Measurements from ENCODE around the gene MAG.

MAG gene

DNA sequence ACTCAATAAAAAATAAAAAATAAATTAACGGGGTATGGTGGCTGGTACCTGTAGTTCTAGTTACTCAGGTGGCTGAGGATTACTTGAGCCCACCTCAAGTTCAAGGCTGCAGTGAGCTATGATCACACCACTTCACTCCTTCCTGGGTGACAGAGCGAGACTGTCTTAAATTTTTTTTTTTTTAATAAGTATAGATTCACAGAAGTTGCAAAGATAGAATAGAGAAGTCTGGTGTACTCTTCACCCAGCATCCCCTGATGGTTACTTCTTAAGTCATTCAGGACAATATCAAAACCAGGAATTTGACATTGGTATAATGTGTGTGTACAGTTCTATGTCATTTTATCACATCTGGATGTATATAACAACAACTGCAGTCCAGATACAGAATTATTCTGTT lies 29.3 kb downstream of the MAG start:
- DNase-seq: no peak

- DNase-seq: no peak
Observed at GRCh38 chr19:35322014-35322413, 30.1 kb downstream of the MAG start.

- no peak for DNase-seq
Observed at GRCh38 chr19:35327642-35328041, 35.7 kb downstream of the MAG start.

GRCh38 chr19:35328851-35329285 lies 36.9 kb downstream of the MAG start, which contains the start of gene CD22:
Gene CD22 (plus strand): TSS chr19:35329187. CDS start chr19:35332041, 2,854 bp downstream.
- no peak for DNase-seq

- DNase-seq: no peak
Observed at GRCh38 chr19:35329323-35329722, 37.4 kb downstream of the MAG start.

DNA sequence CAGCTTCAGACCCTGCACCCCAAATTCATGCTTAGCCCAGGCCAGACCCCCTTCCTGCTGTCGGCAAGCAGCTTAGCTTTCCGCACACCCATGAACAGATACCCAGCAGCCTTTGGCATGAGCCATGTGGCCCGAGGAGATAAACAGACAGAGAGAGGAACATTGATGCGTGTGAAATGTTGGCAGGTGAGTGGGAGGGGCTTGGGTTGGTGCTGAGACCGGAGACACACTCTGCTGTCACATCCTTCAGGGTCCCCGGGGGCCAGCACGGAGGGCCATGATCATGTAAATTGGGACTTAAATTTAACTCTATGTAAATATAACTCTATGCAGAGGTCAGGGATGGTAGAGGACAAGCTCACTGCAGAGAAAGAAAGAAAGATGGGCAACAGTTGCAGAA lies 38.5 kb downstream of the MAG start:
- no peak for DNase-seq

DNA sequence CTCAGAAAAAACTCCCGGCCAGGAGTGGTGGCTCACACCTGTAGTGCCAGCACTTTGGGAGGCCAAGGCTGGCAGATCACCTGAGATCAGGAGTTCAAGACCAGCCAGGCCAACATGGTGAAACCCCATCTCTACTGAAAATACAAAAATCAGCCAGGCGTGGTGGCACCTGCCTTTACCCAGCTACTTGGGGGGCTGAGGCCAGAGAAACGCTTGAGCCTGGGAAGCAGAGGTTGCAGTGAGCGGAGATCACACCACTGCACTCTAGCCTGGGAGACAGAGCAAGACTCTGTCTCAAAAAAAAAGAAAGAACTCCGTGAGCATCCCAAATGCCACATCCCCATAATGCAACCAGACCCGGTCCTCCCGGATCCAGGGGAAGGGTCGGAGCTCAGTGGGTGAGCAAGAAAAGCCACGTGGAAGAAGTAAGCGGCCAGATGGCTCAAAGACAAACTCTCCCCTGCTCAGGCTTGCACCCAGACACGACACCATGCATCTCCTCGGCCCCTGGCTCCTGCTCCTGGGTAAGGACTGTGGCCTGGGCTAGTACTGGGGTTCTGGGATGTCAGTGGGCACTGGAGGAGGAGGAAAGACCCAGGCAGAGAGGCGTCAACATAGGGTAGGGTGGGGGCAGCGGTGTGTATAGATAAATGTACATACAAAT lies 39.7 kb downstream of the MAG start:
- no peak for DNase-seq

- no peak for DNase-seq
Observed at GRCh38 chr19:35332817-35333216, 40.9 kb downstream of the MAG start.

DNA sequence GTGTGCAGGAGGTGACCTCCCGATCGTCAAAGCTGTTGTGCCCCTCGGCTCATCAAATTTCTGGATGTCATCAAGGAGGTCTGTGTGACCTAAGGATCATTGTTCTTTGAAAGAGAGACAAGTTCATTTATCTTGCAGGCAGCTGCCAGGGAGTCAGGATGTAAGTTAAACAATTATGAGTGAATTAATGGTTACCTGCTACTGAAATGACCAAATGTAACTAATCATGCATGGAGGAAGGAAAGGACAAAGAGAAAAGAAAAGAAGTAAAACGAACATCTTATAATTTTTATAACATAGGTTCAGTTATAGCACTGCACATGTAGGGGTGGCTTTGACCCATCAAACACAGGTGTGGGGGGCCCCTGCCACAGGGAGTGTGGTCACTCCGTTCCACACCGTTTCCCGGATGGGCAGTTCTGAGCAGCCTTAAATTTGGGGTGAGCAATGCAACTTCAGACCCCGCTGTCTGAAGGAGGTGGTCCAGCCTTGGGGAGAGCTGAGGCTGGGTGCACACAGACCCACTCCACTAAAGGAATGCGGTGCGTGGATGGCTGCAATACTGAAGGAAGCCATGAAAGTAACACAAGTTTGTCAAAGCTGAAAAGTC lies 42.3 kb downstream of the MAG start:
- DNase-seq: no peak

GRCh38 chr19:35336166-35336955 lies 44.4 kb downstream of the MAG start:
- no peak for DNase-seq

DNA sequence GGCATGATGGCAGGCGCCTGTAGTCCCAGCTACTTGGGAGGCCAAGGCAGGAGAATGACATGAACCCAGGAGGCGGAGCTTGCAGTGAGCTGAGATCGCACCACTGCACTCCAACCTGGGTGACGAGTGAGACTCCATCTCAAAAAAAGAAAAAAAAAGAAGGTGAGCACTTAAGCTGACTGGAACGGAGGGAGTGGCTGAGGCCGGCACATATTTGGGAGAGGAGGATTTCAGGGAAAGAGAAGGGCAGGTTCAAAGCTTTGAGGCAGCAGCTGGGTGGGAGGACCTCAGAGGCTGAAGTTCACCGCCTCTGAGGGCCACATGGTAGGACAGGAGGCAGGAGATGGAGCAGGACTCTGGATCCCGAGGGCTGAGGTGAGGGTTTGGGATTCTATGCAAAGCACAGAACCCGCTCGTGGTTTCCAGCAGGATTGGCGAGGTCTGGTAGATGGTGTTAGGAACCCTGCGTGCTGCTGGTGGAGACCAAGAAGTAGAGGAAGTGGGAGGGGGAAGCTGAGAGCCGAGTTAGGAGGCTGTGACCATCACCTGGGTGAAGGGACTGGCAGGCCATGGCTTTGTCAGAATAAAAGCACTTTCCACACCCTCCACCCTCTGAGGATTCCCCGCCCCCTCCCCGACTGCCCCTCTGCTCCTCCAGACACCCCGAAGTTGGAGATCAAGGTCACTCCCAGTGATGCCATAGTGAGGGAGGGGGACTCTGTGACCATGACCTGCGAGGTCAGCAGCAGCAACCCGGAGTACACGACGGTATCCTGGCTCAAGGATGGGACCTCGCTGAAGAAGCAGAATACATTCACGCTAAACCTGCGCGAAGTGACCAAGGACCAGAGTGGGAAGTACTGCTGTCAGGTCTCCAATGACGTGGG lies 45.4 kb downstream of the MAG start:
- DNase-seq: no peak

GRCh38 chr19:35337984-35338296 lies 46.0 kb downstream of the MAG start:
- no peak for DNase-seq

- DNase-seq: no peak
Observed at GRCh38 chr19:35340431-35340830, 48.5 kb downstream of the MAG start.

DNA sequence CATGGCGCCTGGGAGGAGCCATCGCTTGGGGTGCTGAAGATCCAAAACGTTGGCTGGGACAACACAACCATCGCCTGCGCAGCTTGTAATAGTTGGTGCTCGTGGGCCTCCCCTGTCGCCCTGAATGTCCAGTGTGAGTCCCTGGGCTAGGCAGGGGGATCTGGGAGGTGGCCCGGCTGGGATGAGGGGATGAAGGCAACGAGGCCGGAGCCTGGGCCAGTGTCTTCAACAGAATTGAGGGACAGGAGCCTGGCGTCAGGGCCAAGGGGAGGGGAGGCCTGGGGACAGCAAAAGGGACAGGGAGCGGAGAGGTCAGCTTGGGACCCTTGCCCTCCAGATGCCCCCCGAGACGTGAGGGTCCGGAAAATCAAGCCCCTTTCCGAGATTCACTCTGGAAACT lies 49.0 kb downstream of the MAG start:
- DNase-seq: no peak

GRCh38 chr19:35341565-35342225 lies 49.7 kb downstream of the MAG start:
- no peak for DNase-seq

- no peak for DNase-seq
Observed at GRCh38 chr19:35342430-35342829, 50.5 kb downstream of the MAG start.

DNA sequence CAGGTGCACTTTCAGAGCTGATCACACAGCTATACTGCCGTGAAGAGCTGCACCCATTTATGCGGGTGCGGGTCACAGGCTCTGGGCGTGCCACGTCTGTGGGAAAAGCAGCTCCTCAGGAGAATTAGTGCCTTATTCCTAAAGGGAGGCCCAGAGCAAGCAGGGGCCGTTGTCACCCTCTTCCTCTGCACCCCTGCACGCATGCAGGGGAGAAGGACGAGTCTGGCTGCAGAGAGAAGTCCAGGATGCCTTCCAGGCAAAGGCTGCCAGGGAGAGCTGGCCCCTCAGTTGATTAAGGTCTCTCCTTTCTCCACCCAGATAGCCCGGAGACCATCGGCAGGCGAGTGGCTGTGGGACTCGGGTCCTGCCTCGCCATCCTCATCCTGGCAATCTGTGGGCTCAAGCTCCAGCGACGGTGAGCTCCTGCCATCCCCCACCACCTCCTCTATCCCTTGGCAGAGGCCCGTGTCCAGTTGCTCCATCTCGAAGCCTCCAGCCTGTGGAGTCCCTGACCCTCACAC lies 52.6 kb downstream of the MAG start:
- no peak for DNase-seq

GRCh38 chr19:35345671-35346111 lies 53.7 kb downstream of the MAG start:
- DNase-seq: no peak

DNA sequence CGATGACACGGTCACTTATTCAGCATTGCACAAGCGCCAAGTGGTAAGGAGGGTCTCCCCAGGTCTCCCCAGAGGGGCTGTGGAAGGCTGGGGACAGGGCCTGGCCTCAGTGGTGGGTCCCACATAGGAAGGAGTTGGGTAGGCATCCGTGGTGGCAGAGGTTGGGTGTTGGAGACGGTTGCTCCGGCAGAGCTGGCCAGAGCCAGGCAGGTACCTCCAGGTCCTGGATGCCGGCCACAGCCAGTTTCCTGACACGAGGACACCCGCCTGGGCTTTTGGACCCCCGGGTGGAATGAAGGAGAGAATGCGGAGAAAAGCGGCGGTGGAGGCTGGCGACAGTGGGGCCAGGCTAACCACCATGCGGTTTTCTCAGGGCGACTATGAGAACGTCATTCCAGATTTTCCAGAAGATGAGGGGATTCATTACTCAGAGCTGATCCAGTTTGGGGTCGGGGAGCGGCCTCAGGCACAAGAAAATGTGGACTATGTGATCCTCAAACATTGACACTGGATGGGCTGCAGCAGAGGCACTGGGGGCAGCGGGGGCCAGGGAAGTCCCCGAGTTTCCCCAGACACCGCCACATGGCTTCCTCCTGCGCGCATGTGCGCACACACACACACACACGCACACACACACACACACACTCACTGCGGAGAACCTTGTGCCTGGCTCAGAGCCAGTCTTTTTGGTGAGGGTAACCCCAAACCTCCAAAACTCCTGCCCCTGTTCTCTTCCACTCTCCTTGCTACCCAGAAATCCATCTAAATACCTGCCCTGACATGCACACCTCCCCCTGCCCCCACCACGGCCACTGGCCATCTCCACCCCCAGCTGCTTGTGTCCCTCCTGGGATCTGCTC lies 54.5 kb downstream of the MAG start:
- no peak for DNase-seq

DNA sequence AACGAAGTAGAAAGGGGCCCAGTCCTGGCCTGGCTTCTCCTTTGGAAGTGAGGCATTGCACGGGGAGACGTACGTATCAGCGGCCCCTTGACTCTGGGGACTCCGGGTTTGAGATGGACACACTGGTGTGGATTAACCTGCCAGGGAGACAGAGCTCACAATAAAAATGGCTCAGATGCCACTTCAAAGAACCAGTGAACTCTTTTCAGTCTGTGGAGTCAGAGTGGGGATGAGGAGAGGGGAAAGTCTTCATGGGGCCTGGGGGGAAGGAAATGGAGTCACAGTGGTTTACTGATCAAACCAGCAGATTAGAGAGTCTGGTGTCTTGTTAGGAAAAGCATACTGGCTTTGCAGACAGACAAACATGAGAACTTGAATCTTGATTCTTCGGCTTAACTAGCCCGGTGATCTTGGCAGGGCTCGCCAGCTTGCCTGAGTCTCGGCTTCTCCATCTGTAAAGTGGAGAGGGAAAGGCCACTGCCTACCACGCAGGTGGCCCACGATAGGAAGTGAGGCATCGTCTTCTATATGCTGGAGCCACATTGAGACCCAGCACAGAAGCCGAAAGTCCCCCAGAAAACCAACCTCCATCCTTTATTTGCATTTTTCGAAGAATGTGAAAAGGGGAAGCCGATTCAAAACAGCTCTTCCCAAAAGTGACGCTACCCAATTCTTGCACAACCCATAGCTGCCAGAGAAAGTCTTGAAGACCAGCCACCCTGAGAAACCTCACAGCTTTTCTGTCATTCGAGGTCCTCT lies 55.4 kb downstream of the MAG start, which contains the start of gene FFAR1:
Gene FFAR1 (plus strand): TSS at position 732 of the 759 bp plus-strand sequence. CDS start 3,650 bp downstream, outside the sequence.
- DNase-seq: no peak
